Effector memory CD4-positive, alpha-beta T cell (primary cell): ENCODE measurements around the gene C1orf35.

Experiments used
- DNase-seq, 3 donors: peaks; one replicate each; pipeline ENCODE4 v3.0.0-alpha.2; 2020
- H3K27ac ChIP-seq: 2 replicates; pipeline ENCODE4 v1.7.0; 2013; ENCODE audit warnings: mild to moderate bottlenecking, low read length, moderate library complexity; ENCODE audit not compliant: insufficient read depth, poor library complexity, severe bottlenecking
- H3K27me3 ChIP-seq: replicated peaks from 2 replicates; pipeline ENCODE4 v1.7.0; 2013; ENCODE audit warnings: mild to moderate bottlenecking, low read length; ENCODE audit not compliant: insufficient read depth, control insufficient read depth, poor library complexity, severe bottlenecking
- H3K36me3 ChIP-seq: 2 replicates; pipeline ENCODE4 v1.7.0; 2013; ENCODE audit warnings: mild to moderate bottlenecking, low read length, moderate library complexity; ENCODE audit not compliant: control insufficient read depth, insufficient read depth
- H3K4me1 ChIP-seq: 2 replicates; pipeline ENCODE4 v1.7.0; 2013; ENCODE audit warnings: low read length, mild to moderate bottlenecking; ENCODE audit not compliant: control insufficient read depth, insufficient read depth, poor library complexity, severe bottlenecking
- H3K4me3 ChIP-seq: 2 replicates; pipeline ENCODE4 v1.7.0; 2013; ENCODE audit warnings: low read length, low read depth, mild to moderate bottlenecking; ENCODE audit not compliant: insufficient read depth, poor library complexity, severe bottlenecking
- H3K9me3 ChIP-seq: 2 replicates; pipeline ENCODE4 v1.7.0; 2013; ENCODE audit warnings: mild to moderate bottlenecking, low read length, moderate library complexity; ENCODE audit not compliant: control insufficient read depth

C1orf35 gene

DNA sequence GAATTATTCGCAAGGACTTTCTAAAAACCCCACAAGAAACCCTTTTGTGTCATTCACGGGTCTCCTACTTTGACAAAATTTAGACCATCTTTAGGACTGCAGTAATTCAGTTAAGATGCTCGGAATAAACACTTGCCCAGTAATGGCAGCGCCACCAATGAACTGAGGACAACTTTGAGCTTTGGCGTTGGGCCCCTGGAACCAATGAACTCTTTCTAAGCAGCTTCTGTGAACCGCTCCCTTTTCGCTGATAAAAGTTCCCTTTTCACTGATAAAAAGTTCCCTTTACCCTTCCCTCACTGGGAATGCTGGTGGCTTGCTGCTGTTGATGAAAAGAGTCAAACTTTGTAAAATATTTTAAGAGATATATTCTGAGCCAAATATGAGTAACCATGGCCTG is 7.4 kb upstream of the C1orf35 start:
- no peak for DNase-seq
- Histone ChIP-seq H3K27me3 (no peaks in the 10 kb centered on the region), H3K4me3 (no peak overlapping the region), H3K4me1 (peaks cover 18% of the 10 kb centered on the region), H3K36me3 (peaks cover 17% of the 10 kb centered on the region), H3K27ac (no peak overlapping the region), H3K9me3 (no peaks in the 10 kb centered on the region)

DNA sequence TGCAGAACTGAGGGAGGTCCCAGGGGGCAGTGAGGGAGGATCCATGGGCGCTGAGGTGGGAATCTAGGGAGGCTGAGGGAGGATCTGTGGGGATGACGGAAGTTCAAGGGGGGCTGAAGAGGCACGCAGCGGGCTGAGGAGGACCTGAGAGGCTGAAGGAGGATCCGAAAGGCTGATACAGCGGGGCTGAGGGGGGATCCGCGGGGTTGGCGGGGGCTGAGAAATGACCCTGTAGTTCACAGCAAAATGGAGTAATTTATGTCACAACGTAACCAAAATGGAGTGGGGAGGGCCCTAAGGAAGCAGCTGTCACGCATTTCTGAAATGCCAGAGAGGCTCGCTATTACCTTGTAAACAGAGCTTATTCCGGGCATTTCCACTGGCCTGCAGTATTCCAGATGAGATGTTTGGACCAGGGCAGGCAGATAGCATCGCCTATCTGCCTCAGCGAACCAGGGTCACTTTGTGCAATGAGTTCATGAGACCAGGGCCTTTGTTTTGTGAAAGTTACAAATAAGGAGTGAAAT is 6.9 kb upstream of the C1orf35 start:
- H3K27me3 ChIP-seq, result no peaks in the 10 kb centered on the region
- peak overlapping the region; percentile 98 for H3K4me3 ChIP-seq
- peaks cover 18% of the 10 kb centered on the region for H3K4me1 ChIP-seq
- peaks cover 17% of the 10 kb centered on the region for H3K36me3 ChIP-seq
- DNase-seq, result no peak
- H3K9me3 ChIP-seq, result no peaks in the 10 kb centered on the region
- peak overlapping the region; percentile 84 for H3K27ac ChIP-seq

DNA sequence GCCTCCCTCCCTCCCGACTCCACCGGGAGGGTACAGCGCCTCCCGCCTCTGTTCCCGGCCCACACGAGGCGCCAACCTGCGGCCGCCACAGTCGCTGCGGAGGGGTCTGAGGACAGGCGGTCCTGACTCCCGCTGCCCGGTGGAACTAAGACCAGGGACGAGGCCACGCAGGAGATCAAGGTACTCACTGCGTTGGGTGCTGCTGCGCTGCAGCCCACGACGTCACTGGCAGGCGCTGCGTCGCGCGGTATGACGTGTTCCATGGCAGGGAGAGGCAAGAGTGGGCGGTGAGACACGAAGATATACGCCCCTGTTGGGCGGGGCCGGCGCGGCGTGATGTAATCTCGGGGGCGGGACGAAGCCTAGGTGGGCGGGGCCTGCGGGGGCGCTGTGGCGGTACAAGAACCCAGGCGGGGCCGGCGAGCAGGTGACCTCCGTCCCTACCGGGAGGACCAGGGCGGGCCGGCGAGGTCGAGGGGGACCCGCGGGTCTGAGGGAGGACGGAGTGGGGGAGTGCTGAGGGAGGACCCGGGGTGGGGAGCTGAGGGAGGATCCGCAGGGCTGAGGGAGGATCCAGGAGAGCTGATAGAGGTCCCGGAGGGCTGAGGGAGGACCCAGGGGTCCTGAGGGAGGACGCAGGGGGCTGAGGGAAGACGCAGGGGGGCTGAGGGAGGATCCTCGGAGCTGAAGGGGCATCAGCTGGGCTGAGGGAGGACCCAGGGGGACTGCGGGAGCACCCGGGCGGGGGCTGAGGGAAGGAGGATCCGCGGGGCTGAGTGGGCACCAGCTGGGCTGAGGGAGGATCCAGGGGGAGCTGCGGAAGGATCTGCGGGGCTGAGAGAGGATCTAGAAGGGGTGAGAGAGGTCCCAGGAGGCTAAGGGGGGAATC is 6.2 kb upstream of the C1orf35 start, which contains the start of gene MRPL55:
Gene MRPL55 (minus strand): TSS at position 227 of the 889 bp plus-strand sequence. CDS start 1,039 bp downstream, outside the sequence.
- peak; percentile 96 to 98 (median 97) for DNase-seq
- Histone ChIP-seq H3K9me3 (no peaks in the 10 kb centered on the region), H3K27me3 (no peaks in the 10 kb centered on the region), H3K36me3 (peaks cover 17% of the 10 kb centered on the region), H3K4me1 (peaks cover 18% of the 10 kb centered on the region), H3K4me3 (peak within 1 kb of the TSS; percentile 98), H3K27ac (peak within 1 kb of the TSS; percentile 84)

DNA sequence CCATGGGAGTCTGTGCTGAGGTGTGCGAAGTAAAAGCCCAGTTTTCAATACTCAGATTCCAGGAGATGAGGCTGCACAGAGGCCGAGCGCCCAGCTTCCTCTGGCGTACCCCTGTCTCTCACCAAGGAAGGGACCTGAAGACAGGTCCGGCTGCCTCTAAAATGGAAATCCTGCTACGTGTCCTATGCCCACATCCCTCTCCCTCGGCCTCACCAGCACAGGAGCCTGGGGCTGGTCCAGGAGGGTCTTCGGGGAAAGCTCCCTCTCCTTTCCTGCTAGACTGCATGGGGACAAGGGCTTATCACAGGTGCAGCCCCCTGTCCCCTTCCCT is 5.6 kb upstream of the C1orf35 start:
- no peaks in the 10 kb centered on the region for H3K27me3 ChIP-seq
- no peak for DNase-seq
- peaks cover 18% of the 10 kb centered on the region for H3K4me1 ChIP-seq
- H3K27ac ChIP-seq, result peak overlapping the region; percentile 84
- no peaks in the 10 kb centered on the region for H3K9me3 ChIP-seq
- H3K4me3 ChIP-seq, result peak overlapping the region; percentile 98
- peaks cover 17% of the 10 kb centered on the region for H3K36me3 ChIP-seq

DNA sequence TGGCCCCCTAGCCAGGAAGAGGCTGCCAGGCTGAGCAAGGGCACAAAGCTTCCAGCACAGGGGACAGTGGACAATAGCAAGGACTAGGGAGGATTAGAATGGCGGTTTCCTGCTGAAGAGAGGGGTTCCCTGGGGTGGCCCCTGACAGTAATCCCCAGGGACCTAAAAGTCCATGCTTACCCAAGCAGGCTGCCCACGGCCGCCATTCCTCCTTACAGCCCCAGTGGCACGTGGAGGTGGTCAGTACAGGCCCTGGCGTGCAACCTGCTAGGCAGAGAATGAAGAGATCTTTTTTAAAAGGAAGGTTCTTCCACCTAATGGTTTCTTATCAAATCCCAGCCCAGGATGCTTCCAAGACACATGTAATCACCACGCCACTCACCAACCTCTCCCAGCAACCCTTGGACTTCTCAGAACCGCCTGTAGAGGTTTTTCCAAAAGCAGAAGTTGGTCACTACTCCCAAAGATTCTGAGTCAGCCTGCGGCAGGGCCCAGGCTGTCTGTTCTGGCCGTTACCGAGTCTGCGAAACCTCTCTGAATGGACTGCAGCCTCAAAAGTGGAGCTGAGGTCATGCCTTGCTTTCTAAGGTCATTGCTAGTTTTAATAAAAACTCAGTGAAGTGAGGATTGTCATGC is 5.0 kb upstream of the C1orf35 start:
- peak overlapping the region; percentile 84 for H3K27ac ChIP-seq
- H3K27me3 ChIP-seq, result no peaks in the 10 kb centered on the region
- no peaks in the 10 kb centered on the region for H3K9me3 ChIP-seq
- H3K4me3 ChIP-seq, result peak overlapping the region; percentile 98
- DNase-seq, result no peak
- peaks cover 18% of the 10 kb centered on the region for H3K4me1 ChIP-seq
- peaks cover 17% of the 10 kb centered on the region for H3K36me3 ChIP-seq

DNA sequence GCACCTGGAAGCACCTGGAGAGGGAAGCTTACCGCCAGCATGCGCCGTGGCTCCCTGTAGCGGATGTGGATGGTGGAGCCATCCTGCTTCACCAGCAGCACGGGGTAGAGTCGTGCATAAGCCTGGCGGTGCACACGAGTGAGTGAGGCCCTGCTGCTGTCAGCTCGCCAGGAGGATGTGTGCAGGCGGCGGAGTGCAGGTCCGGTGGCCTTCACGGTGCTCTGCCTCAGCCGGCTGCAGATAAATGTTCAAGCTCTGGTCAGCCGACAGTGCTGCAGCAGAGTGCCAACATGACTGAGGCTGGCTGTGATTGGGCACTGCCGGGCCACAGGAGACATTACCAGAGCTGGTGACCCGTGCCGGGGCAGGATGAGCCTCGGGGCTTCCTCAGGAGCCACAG is 4.5 kb upstream of the C1orf35 start:
- Histone ChIP-seq H3K27me3 (no peaks in the 10 kb centered on the region), H3K27ac (no peak overlapping the region), H3K4me1 (peaks cover 18% of the 10 kb centered on the region), H3K9me3 (no peaks in the 10 kb centered on the region), H3K4me3 (no peak overlapping the region), H3K36me3 (peaks cover 17% of the 10 kb centered on the region)
- no peak for DNase-seq

DNA sequence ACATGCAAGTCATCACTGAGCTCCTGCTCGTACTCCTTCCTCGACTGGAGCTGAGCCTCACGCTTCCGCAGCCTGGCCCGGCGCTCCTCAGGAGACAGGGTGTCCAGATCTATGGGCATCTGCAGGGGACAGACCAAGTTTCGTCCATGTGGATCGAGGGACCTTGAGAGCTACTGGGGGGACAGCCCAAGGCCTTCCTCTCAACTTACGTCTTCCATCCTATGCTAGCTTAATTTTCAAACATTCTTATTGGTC is 3.6 kb upstream of the C1orf35 start:
- Histone ChIP-seq H3K27me3 (no peaks in the 10 kb centered on the region), H3K4me1 (peaks cover 22% of the 10 kb centered on the region), H3K9me3 (no peaks in the 10 kb centered on the region), H3K36me3 (peaks cover 17% of the 10 kb centered on the region), H3K27ac (no peak overlapping the region), H3K4me3 (no peak overlapping the region)
- DNase-seq, result no peak

DNA sequence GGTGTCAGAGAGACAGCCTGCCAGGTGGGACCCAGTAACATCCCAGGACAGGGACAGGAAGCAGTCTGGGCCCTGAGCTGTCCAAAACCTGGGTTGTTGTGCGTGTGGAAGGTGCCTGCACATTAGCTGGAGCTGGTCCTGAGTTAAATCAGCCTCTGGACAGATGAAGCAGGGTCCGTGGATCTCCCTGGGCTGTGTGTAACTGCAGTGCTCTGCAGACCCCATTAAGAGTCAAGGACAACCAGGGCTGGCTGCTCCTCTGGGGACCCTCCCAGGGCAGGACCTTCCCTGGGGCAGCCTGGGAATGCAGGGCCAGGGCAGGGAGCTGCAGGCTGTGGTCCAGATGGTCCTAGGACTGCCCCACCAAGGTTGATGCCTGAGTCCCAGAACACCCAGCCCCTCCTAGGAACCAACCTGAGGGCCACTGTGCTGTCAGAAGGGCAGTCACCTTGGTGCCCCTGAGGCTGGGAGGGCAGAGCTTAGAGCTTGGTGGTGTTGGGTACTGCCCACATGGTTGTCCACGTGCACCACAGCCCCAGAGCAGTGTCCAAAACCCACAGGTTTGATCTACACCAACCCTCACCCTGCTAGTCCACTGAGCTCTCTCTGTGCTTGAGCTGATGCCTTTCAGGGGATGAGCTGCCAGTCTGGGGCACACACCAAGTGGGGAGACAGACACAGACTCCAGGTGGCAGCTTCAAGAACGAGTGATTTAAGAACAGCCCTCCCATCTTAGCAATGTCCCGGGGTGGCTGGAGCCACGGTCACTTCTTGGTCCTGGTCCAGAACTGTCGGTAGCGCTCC is 3.1 kb upstream of the C1orf35 start:
- H3K9me3 ChIP-seq, result no peaks in the 10 kb centered on the region
- no peaks in the 10 kb centered on the region for H3K27me3 ChIP-seq
- peaks cover 27% of the 10 kb centered on the region for H3K4me1 ChIP-seq
- peaks cover 17% of the 10 kb centered on the region for H3K36me3 ChIP-seq
- no peak overlapping the region for H3K4me3 ChIP-seq
- DNase-seq, result no peak
- H3K27ac ChIP-seq, result no peak overlapping the region

DNA sequence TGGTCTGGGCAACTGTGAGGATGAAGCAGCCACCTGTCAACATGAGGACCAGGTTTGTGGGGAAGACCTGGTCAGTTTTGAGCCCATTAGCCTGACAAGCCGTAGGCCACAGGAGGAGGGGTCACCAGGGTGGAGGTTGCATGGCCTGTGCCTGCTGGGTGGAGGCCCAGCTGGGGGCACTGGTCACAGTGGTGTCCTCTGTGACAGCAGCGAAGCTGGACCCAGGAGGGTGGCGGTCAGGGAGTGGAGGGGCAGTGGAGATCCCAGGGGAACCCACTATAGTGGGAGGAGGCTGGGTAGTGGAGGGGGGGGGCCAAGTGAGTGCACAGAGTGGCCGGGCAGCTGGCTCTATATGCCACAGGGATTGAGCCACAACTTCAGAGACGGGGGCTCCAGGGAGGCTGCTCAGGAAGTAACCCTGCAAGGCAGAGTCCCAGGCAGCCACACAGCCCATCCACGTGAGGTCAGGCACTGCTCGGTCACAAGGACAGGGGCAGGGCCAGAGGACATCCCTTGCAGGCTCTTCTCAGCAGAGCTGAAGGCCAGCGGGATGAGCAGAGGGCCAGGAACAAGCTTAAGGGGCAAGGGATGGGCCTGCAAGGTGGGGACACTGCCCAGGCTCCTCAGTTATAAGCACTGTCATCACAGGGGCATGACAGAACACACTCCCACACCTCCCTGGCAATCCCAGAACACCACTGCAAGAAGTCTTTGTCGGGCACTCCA is 2.3 kb upstream of the C1orf35 start:
- Histone ChIP-seq H3K4me3 (no peak overlapping the region), H3K27ac (no peak overlapping the region), H3K27me3 (no peaks in the 10 kb centered on the region), H3K36me3 (peaks cover 23% of the 10 kb centered on the region), H3K4me1 (peaks cover 27% of the 10 kb centered on the region), H3K9me3 (no peaks in the 10 kb centered on the region)
- DNase-seq, result no peak
